DND-41 (cell line): ENCODE data around the gene NXNL1.
"Not testable (repeated sequence)": the region's sequence is repeated elsewhere in the genome, so short reads cannot be mapped to it uniquely, and the experiment has no call there.

ENCODE experiments used
- EZH2 ChIP-seq: IDR thresholded peaks from 3 replicates; pipeline ENCODE4 v1.6.1; 2012; ENCODE audit warnings: borderline replicate concordance, low read depth, mild to moderate bottlenecking, moderate library complexity, low read length, inconsistent platforms; ENCODE audit not compliant: severe bottlenecking
- TF ChIP-seq, protein P1 (sequence below): IDR thresholded peaks from 2 replicates; pipeline ENCODE4 v1.5.1; 2012; ENCODE audit warnings: borderline replicate concordance, low read length, moderate library complexity, mild to moderate bottlenecking; ENCODE audit not compliant: poor library complexity, severe bottlenecking; ENCODE audit errors: extremely low read depth

DNA sequence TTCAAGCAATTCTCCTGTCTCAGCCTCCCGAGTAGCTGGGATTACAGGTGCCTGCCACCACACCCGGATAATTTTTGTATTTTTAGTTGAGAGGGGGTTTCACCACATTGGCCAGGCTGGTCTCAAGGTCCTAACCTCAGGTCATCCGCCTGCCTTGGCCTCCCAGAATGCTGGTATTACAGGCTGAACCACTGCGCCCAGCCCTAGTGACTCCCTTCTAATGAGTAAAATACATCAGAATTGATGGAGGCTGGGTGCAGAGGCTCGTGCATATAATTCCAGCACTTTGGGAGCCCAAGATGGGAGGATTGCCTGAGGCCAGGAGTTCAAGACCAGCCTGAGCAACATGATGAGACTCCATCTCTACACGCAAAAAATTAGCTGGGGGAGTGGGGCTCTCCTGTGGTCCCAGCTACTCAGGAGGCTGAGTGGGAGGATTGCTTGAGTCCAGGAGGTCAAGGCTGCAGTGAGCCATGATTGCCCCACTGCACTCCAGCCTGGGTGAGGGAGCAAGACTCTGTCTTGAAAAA lies 14.3 kb upstream of the NXNL1 start:
- TF ChIP-seq, protein P1, sequence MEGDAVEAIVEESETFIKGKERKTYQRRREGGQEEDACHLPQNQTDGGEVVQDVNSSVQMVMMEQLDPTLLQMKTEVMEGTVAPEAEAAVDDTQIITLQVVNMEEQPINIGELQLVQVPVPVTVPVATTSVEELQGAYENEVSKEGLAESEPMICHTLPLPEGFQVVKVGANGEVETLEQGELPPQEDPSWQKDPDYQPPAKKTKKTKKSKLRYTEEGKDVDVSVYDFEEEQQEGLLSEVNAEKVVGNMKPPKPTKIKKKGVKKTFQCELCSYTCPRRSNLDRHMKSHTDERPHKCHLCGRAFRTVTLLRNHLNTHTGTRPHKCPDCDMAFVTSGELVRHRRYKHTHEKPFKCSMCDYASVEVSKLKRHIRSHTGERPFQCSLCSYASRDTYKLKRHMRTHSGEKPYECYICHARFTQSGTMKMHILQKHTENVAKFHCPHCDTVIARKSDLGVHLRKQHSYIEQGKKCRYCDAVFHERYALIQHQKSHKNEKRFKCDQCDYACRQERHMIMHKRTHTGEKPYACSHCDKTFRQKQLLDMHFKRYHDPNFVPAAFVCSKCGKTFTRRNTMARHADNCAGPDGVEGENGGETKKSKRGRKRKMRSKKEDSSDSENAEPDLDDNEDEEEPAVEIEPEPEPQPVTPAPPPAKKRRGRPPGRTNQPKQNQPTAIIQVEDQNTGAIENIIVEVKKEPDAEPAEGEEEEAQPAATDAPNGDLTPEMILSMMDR: not testable (repeated sequence)
- TF ChIP-seq EZH2: not testable (repeated sequence)
